Neural progenitor cell (in vitro differentiated cells): Measurements from ENCODE around the gene CAGE1. TPM values are rescaled to one million over a fixed set of nuclear protein-coding genes. Genes with fewer than 3 reads are reported as not detected.

Experiments
- DNase-seq: peaks from one replicate; pipeline ENCODE4 v3.0.0-alpha.2; 2016; ENCODE audit warnings: low spot score
- H2AFZ ChIP-seq: fragments of 200-600 bp; sonication (generic); replicated peaks from 2 replicates; pipeline ENCODE4 v1.6.1; 2016; ENCODE audit warnings: antibody characterized with exemption
- H3F3A ChIP-seq: fragments of 200-600 bp; sonication (generic); 2 replicates; pipeline ENCODE4 v1.6.1; 2016; ENCODE audit warnings: antibody characterized with exemption, low read depth
- H3K27ac ChIP-seq: fragments of 200-600 bp; sonication (generic); 2 replicates; pipeline ENCODE4 v1.5.1; 2016; ENCODE audit warnings: mild to moderate bottlenecking
- H3K27me3 ChIP-seq: fragments of 200-600 bp; sonication (generic); 2 replicates; pipeline ENCODE4 v1.6.1; 2016; ENCODE audit warnings: mild to moderate bottlenecking, moderate library complexity
- H3K36me3 ChIP-seq: fragments of 200-600 bp; sonication (generic); 2 replicates; pipeline ENCODE4 v1.5.1; 2016
- H3K4me1 ChIP-seq: fragments of 200-600 bp; sonication (generic); 2 replicates; pipeline ENCODE4 v1.6.1; 2016; ENCODE audit warnings: mixed run types
- H3K4me2 ChIP-seq: fragments of 200-600 bp; sonication (generic); 2 replicates; pipeline ENCODE4 v1.6.1; 2016
- H3K4me3 ChIP-seq: fragments of 200-600 bp; sonication (generic); 2 replicates; pipeline ENCODE4 v1.5.1; 2016
- H3K79me2 ChIP-seq: fragments of 200-600 bp; sonication (generic); 2 replicates; pipeline ENCODE4 v1.6.1; 2016; ENCODE audit warnings: low read depth
- H3K9ac ChIP-seq: fragments of 200-600 bp; sonication (generic); 2 replicates; pipeline ENCODE4 v1.6.1; 2016
- H3K9me3 ChIP-seq: fragments of 200-600 bp; sonication (generic); 2 replicates; pipeline ENCODE4 v1.5.1; 2016; ENCODE audit warnings: low read depth
- H4K20me1 ChIP-seq: fragments of 200-600 bp; sonication (generic); 2 replicates; pipeline ENCODE4 v1.6.1; 2016; ENCODE audit warnings: low read depth
- H3K27ac Mint-ChIP-seq: 3 replicates; pipeline ENCODE4 v1.8.0; 2021; ENCODE audit warnings: mixed read lengths
- H3K27me3 Mint-ChIP-seq: 2 replicates; pipeline ENCODE4 v1.8.0; 2022; ENCODE audit warnings: low read depth, mild to moderate bottlenecking, inconsistent platforms, moderate library complexity, mixed read lengths; ENCODE audit not compliant: insufficient read depth
- H3K36me3 Mint-ChIP-seq: 3 replicates; pipeline ENCODE4 v1.8.0; 2021; ENCODE audit warnings: mixed read lengths
- H3K4me1 Mint-ChIP-seq: 3 replicates; pipeline ENCODE4 v1.8.0; 2021; ENCODE audit warnings: mixed read lengths
- H3K4me3 Mint-ChIP-seq: 3 replicates; pipeline ENCODE4 v1.8.0; 2021; ENCODE audit warnings: mild to moderate bottlenecking, moderate library complexity, mixed read lengths
- H3K9me3 Mint-ChIP-seq: 3 replicates; pipeline ENCODE4 v1.8.0; 2020; ENCODE audit warnings: mixed read lengths
- CTCF ChIP-seq: fragments of 200-600 bp; sonication (generic); IDR thresholded peaks from 2 replicates; pipeline ENCODE4 v1.5.1; 2017; ENCODE audit warnings: antibody characterized with exemption, mild to moderate bottlenecking
- EZH2 ChIP-seq: fragments of 200-600 bp; sonication (generic); IDR thresholded peaks from 2 replicates; pipeline ENCODE4 v1.6.1; 2017; ENCODE audit warnings: antibody characterized with exemption, mild to moderate bottlenecking, moderate library complexity
- EZH2phosphoT487 ChIP-seq: fragments of 200-600 bp; sonication (generic); IDR thresholded peaks from 2 replicates; pipeline ENCODE4 v1.6.1; 2017; ENCODE audit warnings: antibody characterized with exemption
- total RNA-seq: library from RNA; depleted of rRNA; stranded (reverse); fragments of >200 nt; gene quantifications from 2 replicates; pipeline ENCODE4 v1.2.3, GENCODE V29; 2015; ENCODE audit warnings: low replicate concordance

Gene CAGE1
- total RNA-seq, 1 donor from 2014 or later: not detected

GRCh38 chr6:7392402-7392801 lies 2.9 kb upstream of the CAGE1 start:
- Histone ChIP-seq H3K9me3 (no peaks in the 10 kb centered on the region), H3K9ac (peak overlapping the region; percentile 41), H3K27me3 (no peaks in the 10 kb centered on the region), H4K20me1 (peaks cover 6% of the 10 kb centered on the region), H2AFZ (no peak overlapping the region), H3K36me3 (no peaks in the 10 kb centered on the region), H3K4me1 (peaks cover 16% of the 10 kb centered on the region), H3K27ac (no peak overlapping the region), H3K4me3 (no peak overlapping the region), H3F3A (peaks cover 18% of the 10 kb centered on the region), H3K4me2 (no peak overlapping the region), H3K79me2 (peaks cover 40% of the 10 kb centered on the region)
- Mint-ChIP-seq H3K27ac (no peak overlapping the region), H3K27me3 (no peaks in the 10 kb centered on the region), H3K9me3 (no peaks in the 10 kb centered on the region), H3K4me3 (no peak overlapping the region), H3K36me3 (peaks cover 7% of the 10 kb centered on the region), H3K4me1 (peaks cover 21% of the 10 kb centered on the region)
- DNase-seq: no peak
- TF ChIP-seq EZH2 (no peak), EZH2phosphoT487 (no peak), CTCF (no peak)

GRCh38 chr6:7391151-7391550 lies 1.6 kb upstream of the CAGE1 start:
- H3F3A ChIP-seq: peaks cover 18% of the 10 kb centered on the region
- H3K4me1 ChIP-seq: peaks cover 16% of the 10 kb centered on the region
- peaks cover 40% of the 10 kb centered on the region for H3K79me2 ChIP-seq
- Mint-ChIP-seq H3K9me3 (no peaks in the 10 kb centered on the region), H3K4me3 (no peak overlapping the region), H3K36me3 (peaks cover 7% of the 10 kb centered on the region), H3K27me3 (no peaks in the 10 kb centered on the region), H3K4me1 (peaks cover 21% of the 10 kb centered on the region), H3K27ac (no peak overlapping the region)
- TF ChIP-seq EZH2: no peak
- no peak for TF ChIP-seq EZH2phosphoT487
- no peak for TF ChIP-seq CTCF
- peaks cover 6% of the 10 kb centered on the region for H4K20me1 ChIP-seq
- H3K27me3 ChIP-seq: no peaks in the 10 kb centered on the region
- H3K4me2 ChIP-seq: peak overlapping the region; percentile 85
- no peaks in the 10 kb centered on the region for H3K9me3 ChIP-seq
- no peak overlapping the region for H2AFZ ChIP-seq
- peak overlapping the region; percentile 73 for H3K4me3 ChIP-seq
- no peaks in the 10 kb centered on the region for H3K36me3 ChIP-seq
- no peak overlapping the region for H3K9ac ChIP-seq
- no peak for DNase-seq
- no peak overlapping the region for H3K27ac ChIP-seq

GRCh38 chr6:7390226-7390878 lies 810 bp upstream of the CAGE1 start:
- H3K27ac ChIP-seq: no peak overlapping the region
- H4K20me1 ChIP-seq: peaks cover 6% of the 10 kb centered on the region
- peaks cover 5% of the 10 kb centered on the region for H3K36me3 Mint-ChIP-seq
- H3K4me2 ChIP-seq: peak overlapping the region; percentile 85
- H3K4me1 Mint-ChIP-seq: peaks cover 21% of the 10 kb centered on the region
- H3K9ac ChIP-seq: peak overlapping the region; percentile 15
- no peaks in the 10 kb centered on the region for H3K9me3 Mint-ChIP-seq
- TF ChIP-seq EZH2 (peak; percentile 0), EZH2phosphoT487 (no peak)
- peak overlapping the region; percentile 38 for H3K27ac Mint-ChIP-seq
- H3K27me3 Mint-ChIP-seq: no peaks in the 10 kb centered on the region
- H3K36me3 ChIP-seq: no peaks in the 10 kb centered on the region
- H3K79me2 ChIP-seq: peaks cover 40% of the 10 kb centered on the region
- peaks cover 18% of the 10 kb centered on the region for H3F3A ChIP-seq
- peaks cover 16% of the 10 kb centered on the region for H3K4me1 ChIP-seq
- no peaks in the 10 kb centered on the region for H3K9me3 ChIP-seq
- peak overlapping the region; percentile 94 for H3K4me3 Mint-ChIP-seq
- peak overlapping the region; percentile 96 for H2AFZ ChIP-seq
- peak overlapping the region; percentile 73 for H3K4me3 ChIP-seq
- DNase-seq: no peak
- H3K27me3 ChIP-seq: no peaks in the 10 kb centered on the region

- DNase-seq: no peak
- H3K4me3 ChIP-seq: peak overlapping the region; percentile 73
- Mint-ChIP-seq H3K4me1 (peaks cover 21% of the 10 kb centered on the region), H3K27ac (peak overlapping the region; percentile 89), H3K27me3 (no peaks in the 10 kb centered on the region), H3K4me3 (peak overlapping the region; percentile 94), H3K36me3 (peaks cover 2% of the 10 kb centered on the region), H3K9me3 (no peaks in the 10 kb centered on the region)
- H3F3A ChIP-seq: peaks cover 18% of the 10 kb centered on the region
- H3K4me2 ChIP-seq: peak overlapping the region; percentile 85
- peak overlapping the region; percentile 64 for H3K9ac ChIP-seq
- TF ChIP-seq EZH2 (no peak), CTCF (no peak), EZH2phosphoT487 (no peak)
- peaks cover 6% of the 10 kb centered on the region for H4K20me1 ChIP-seq
- no peaks in the 10 kb centered on the region for H3K27me3 ChIP-seq
- H3K79me2 ChIP-seq: peaks cover 40% of the 10 kb centered on the region
- H3K4me1 ChIP-seq: peaks cover 16% of the 10 kb centered on the region
- peak overlapping the region; percentile 96 for H2AFZ ChIP-seq
- peak overlapping the region; percentile 81 for H3K27ac ChIP-seq
- no peaks in the 10 kb centered on the region for H3K9me3 ChIP-seq
- H3K36me3 ChIP-seq: no peaks in the 10 kb centered on the region
Observed at GRCh38 chr6:7389162-7389450, 436 bp downstream of the CAGE1 start.
